DND-41 (cell line): ENCODE results near the gene ST6GALNAC6.

Source experiments
- ATAC-seq: fragments of 200-7000 bp; cut with Tn5 transposase; 3 replicates; pipeline ENCODE4 v1.9.1; 2021; ENCODE audit warnings: low read depth; ENCODE audit not compliant: insufficient read depth
- DNase-seq: peaks from one replicate; pipeline ENCODE4 v3.0.0-alpha.2; 2020
- H2AFZ ChIP-seq: 2 replicates; pipeline ENCODE4 v1.6.0; 2012; ENCODE audit warnings: low read depth, low read length
- H3K27ac ChIP-seq: 2 replicates; pipeline ENCODE4 v1.5.1; 2012; ENCODE audit warnings: low read length, inconsistent platforms
- H3K27me3 ChIP-seq: fragments of 200-600 bp; sonication (generic); 2 replicates; pipeline ENCODE4 v1.6.0; 2012; ENCODE audit warnings: low read length, mild to moderate bottlenecking, inconsistent platforms; ENCODE audit not compliant: insufficient read depth, poor library complexity
- H3K36me3 ChIP-seq: 2 replicates; pipeline ENCODE4 v1.5.1; 2012; ENCODE audit warnings: low read length, inconsistent platforms; ENCODE audit not compliant: insufficient read depth
- H3K4me1 ChIP-seq: 2 replicates; pipeline ENCODE4 v1.5.1; 2012; ENCODE audit warnings: mild to moderate bottlenecking, low read length; ENCODE audit not compliant: insufficient read depth
- H3K4me2 ChIP-seq: 2 replicates; pipeline ENCODE4 v1.6.0; 2012; ENCODE audit warnings: mild to moderate bottlenecking, moderate library complexity, low read length, inconsistent platforms; ENCODE audit not compliant: insufficient read depth
- H3K4me3 ChIP-seq, 2 experiments: fragments of 200-600 bp in 1 of 2; shearing (Covaris generic) in 1 of 2; 2 replicates each; pipeline ENCODE4 v1.5.1; 2012 to 2016; ENCODE audit warnings: inconsistent platforms in 2 of 2, low read length in 2 of 2, mild to moderate bottlenecking in 2 of 2, low read depth in 1 of 2, moderate library complexity in 1 of 2
- H3K79me2 ChIP-seq: 2 replicates; pipeline ENCODE4 v1.6.0; 2012; ENCODE audit warnings: low read length, inconsistent platforms; ENCODE audit not compliant: insufficient read depth
- H3K9ac ChIP-seq: 2 replicates; pipeline ENCODE4 v1.6.0; 2012; ENCODE audit warnings: low read depth, mild to moderate bottlenecking, inconsistent platforms, low read length, moderate library complexity
- H3K9me3 ChIP-seq: 2 replicates; pipeline ENCODE4 v1.5.1; 2012; ENCODE audit warnings: low read length, moderate library complexity, mild to moderate bottlenecking, inconsistent platforms; ENCODE audit not compliant: insufficient read depth, severe bottlenecking
- H4K20me1 ChIP-seq: 2 replicates; pipeline ENCODE4 v1.6.0; 2012; ENCODE audit warnings: low read length; ENCODE audit not compliant: insufficient read depth
- EZH2 ChIP-seq: IDR thresholded peaks from 3 replicates; pipeline ENCODE4 v1.6.1; 2012; ENCODE audit warnings: borderline replicate concordance, low read depth, mild to moderate bottlenecking, moderate library complexity, low read length, inconsistent platforms; ENCODE audit not compliant: severe bottlenecking
- TF ChIP-seq, protein P1 (sequence below): IDR thresholded peaks from 2 replicates; pipeline ENCODE4 v1.5.1; 2012; ENCODE audit warnings: borderline replicate concordance, low read length, moderate library complexity, mild to moderate bottlenecking; ENCODE audit not compliant: poor library complexity, severe bottlenecking; ENCODE audit errors: extremely low read depth

Gene ST6GALNAC6

GRCh38 chr9:127945942-127946341 is 46.5 kb upstream of the ST6GALNAC6 start:
- H2AFZ ChIP-seq = no peak overlapping the region
- no peaks in the 10 kb centered on the region for H3K79me2 ChIP-seq
- H3K4me3 ChIP-seq = no peak overlapping the region
- peaks cover 6% of the 10 kb centered on the region; the same call in 1 of the 2 replicates for H3K4me1 ChIP-seq
- no peak overlapping the region for H3K27ac ChIP-seq
- TF ChIP-seq EZH2 = no peak
- TF ChIP-seq, protein P1, sequence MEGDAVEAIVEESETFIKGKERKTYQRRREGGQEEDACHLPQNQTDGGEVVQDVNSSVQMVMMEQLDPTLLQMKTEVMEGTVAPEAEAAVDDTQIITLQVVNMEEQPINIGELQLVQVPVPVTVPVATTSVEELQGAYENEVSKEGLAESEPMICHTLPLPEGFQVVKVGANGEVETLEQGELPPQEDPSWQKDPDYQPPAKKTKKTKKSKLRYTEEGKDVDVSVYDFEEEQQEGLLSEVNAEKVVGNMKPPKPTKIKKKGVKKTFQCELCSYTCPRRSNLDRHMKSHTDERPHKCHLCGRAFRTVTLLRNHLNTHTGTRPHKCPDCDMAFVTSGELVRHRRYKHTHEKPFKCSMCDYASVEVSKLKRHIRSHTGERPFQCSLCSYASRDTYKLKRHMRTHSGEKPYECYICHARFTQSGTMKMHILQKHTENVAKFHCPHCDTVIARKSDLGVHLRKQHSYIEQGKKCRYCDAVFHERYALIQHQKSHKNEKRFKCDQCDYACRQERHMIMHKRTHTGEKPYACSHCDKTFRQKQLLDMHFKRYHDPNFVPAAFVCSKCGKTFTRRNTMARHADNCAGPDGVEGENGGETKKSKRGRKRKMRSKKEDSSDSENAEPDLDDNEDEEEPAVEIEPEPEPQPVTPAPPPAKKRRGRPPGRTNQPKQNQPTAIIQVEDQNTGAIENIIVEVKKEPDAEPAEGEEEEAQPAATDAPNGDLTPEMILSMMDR = no peak
- no peak overlapping the region for H3K9ac ChIP-seq
- no peaks in the 10 kb centered on the region for H3K9me3 ChIP-seq
- H3K4me2 ChIP-seq = no peak overlapping the region
- no peaks in the 10 kb centered on the region for H3K27me3 ChIP-seq
- DNase-seq (no peak), ATAC-seq (no peak)
- peaks cover 22% of the 10 kb centered on the region; the same call in 1 of the 2 replicates for H3K36me3 ChIP-seq
- no peaks in the 10 kb centered on the region; the same call in 1 of the 2 replicates for H4K20me1 ChIP-seq

GRCh38 chr9:127945338-127945737 is 45.9 kb upstream of the ST6GALNAC6 start:
- H3K27ac ChIP-seq = no peak overlapping the region
- H3K36me3 ChIP-seq = peaks cover 22% of the 10 kb centered on the region; the same call in 1 of the 2 replicates
- H3K4me1 ChIP-seq = peaks cover 6% of the 10 kb centered on the region; the same call in 1 of the 2 replicates
- no peak for TF ChIP-seq EZH2
- TF ChIP-seq, protein P1 = no peak
- ATAC-seq (no peak), DNase-seq (no peak)
- H3K4me3 ChIP-seq = no peak overlapping the region
- no peak overlapping the region for H3K9ac ChIP-seq
- H3K9me3 ChIP-seq = no peaks in the 10 kb centered on the region
- no peak overlapping the region for H3K4me2 ChIP-seq
- no peaks in the 10 kb centered on the region; the same call in 1 of the 2 replicates for H4K20me1 ChIP-seq
- no peak overlapping the region for H2AFZ ChIP-seq
- H3K79me2 ChIP-seq = no peaks in the 10 kb centered on the region
- H3K27me3 ChIP-seq = no peaks in the 10 kb centered on the region

- H3K27me3 ChIP-seq = no peaks in the 10 kb centered on the region
- H3K4me1 ChIP-seq = peaks cover 6% of the 10 kb centered on the region; the same call in 1 of the 2 replicates
- no peak overlapping the region for H3K27ac ChIP-seq
- no peak overlapping the region for H3K9ac ChIP-seq
- H4K20me1 ChIP-seq = no peaks in the 10 kb centered on the region; the same call in 1 of the 2 replicates
- peaks cover 22% of the 10 kb centered on the region; the same call in 1 of the 2 replicates for H3K36me3 ChIP-seq
- no peak overlapping the region for H3K4me2 ChIP-seq
- no peak for ATAC-seq
- H3K79me2 ChIP-seq = no peaks in the 10 kb centered on the region
- H3K9me3 ChIP-seq = no peaks in the 10 kb centered on the region
- no peak overlapping the region for H2AFZ ChIP-seq
- no peak for DNase-seq
- TF ChIP-seq EZH2 = no peak
- TF ChIP-seq, protein P1 = no peak
- no peak overlapping the region for H3K4me3 ChIP-seq
These were observed 45.3 kb upstream of the ST6GALNAC6 start for GRCh38 chr9:127944586-127945218.
